MM.1S (cell line): Measurements from ENCODE around the gene CPXM2.

Experiments
- CTCF ChIP-seq: fragments of 300-600 bp; sonication (generic); IDR thresholded peaks from 2 replicates; pipeline ENCODE4 v1.5.1; 2016; ENCODE audit warnings: antibody characterized with exemption, low read length, mixed read lengths
- EZH2 ChIP-seq: fragments of 300-600 bp; sonication (generic); optimal IDR thresholded peaks from 2 replicates; pipeline ENCODE3; 2017; ENCODE audit warnings: low read depth, mild to moderate bottlenecking, antibody characterized with exemption, low read length, mixed read lengths
- EZH2phosphoT487 ChIP-seq: fragments of 300-600 bp; sonication (generic); IDR thresholded peaks from 2 replicates; pipeline ENCODE4 v1.6.1; 2018; ENCODE audit warnings: antibody characterized with exemption, low read length

- no peak for TF ChIP-seq CTCF
- no peak for TF ChIP-seq EZH2phosphoT487
- TF ChIP-seq EZH2: no peak
Observed at GRCh38 chr10:123772645-123773508, 118.7 kb downstream of the CPXM2 start.
